HCT116 (cell line): Measurements from ENCODE around the gene SAMD10. TPM values are rescaled to one million over a fixed set of nuclear protein-coding genes. Genes with fewer than 3 reads are reported as not detected.

Experiments
- ATAC-seq: fragments of 200-7000 bp; cut with Tn5 transposase; 2 replicates; pipeline ENCODE4 v1.9.1; 2020; ENCODE audit warnings: mild to moderate bottlenecking, moderate library complexity
- BruUV-seq: library from RNA; stranded (reverse); fragments of 400-500 nt; replicated peaks from 2 replicates; lab custom pipeline; 2021; lab: Mats Ljungman, UMichigan
- CTCF ChIA-PET: fragments of 300-600 bp; sonication (Branson Sonifier 250); formaldehyde crosslinking; loops from one replicate; lab custom pipeline; 2021; ENCODE audit warnings: antibody characterized with exemption; lab: Charles Lee
- POLR2A ChIA-PET: fragments of 300-600, 350-600 bp; sonication (Branson Sonifier 250); formaldehyde crosslinking; loops from one replicate; lab custom pipeline; 2021; ENCODE audit warnings: antibody characterized with exemption; lab: Charles Lee
- RAD21 ChIA-PET, 2 experiments: fragments of 300-600 bp; sonication (Branson Sonifier 250); formaldehyde crosslinking; loops; one replicate each; lab custom pipeline; 2023; ENCODE audit warnings: low total read pairs in 2 of 2; ENCODE audit not compliant: uncharacterized antibody in 2 of 2, unreplicated experiment in 2 of 2, low non-redundant PET in 1 of 2; lab: Charles Lee
- DNase-seq: peaks from one replicate; pipeline ENCODE4 v3.0.0-alpha.2; 2010; ENCODE audit warnings: low read depth, low spot score
- H2AFZ ChIP-seq: fragments of 200-600 bp; shearing (Covaris generic), sonication (generic); 2 replicates; pipeline ENCODE4 v1.6.1; 2017; ENCODE audit warnings: low read depth, mixed run types, mixed read lengths, antibody characterized with exemption, low read length; ENCODE audit not compliant: poor library complexity, severe bottlenecking
- H3K27ac ChIP-seq: 2 replicates; pipeline ENCODE4 v1.5.1; 2012; ENCODE audit warnings: low read depth, low read length
- H3K27me3 ChIP-seq: fragments of 200-600 bp; sonication (generic); 2 replicates; pipeline ENCODE4 v1.6.1; 2016; ENCODE audit warnings: mixed run types, low read length, mixed read lengths; ENCODE audit not compliant: insufficient read depth
- H3K36me3 ChIP-seq, 2 experiments: fragments of 200-500 bp in 1 of 2; fragments of 200-600 bp in 1 of 2; sonication (Bioruptor generic) in 1 of 2; sonication (generic) in 1 of 2; 2 replicates each; pipeline versions ENCODE4 v1.5.1 to v1.6.1; 2014 to 2016; ENCODE audit warnings: low read length in 2 of 2, inconsistent platforms in 1 of 2, mixed read lengths in 1 of 2, mixed run types in 1 of 2; ENCODE audit not compliant: insufficient read depth in 2 of 2, control insufficient read depth in 1 of 2
- H3K4me1 ChIP-seq, 2 experiments: fragments of 200-600 bp in 1 of 2; sonication (generic) in 1 of 2; 2 replicates each; pipeline versions ENCODE4 v1.5.1 to v1.6.1; 2012 to 2017; ENCODE audit warnings: low read length in 2 of 2, inconsistent platforms in 1 of 2, mild to moderate bottlenecking in 1 of 2, mixed read lengths in 1 of 2, mixed run types in 1 of 2, moderate library complexity in 1 of 2; ENCODE audit not compliant: insufficient read depth in 2 of 2, control insufficient read depth in 1 of 2
- H3K4me2 ChIP-seq: fragments of 200-600 bp; sonication (generic); 2 replicates; pipeline ENCODE4 v1.6.1; 2017; ENCODE audit warnings: mixed run types, low read length, mixed read lengths
- H3K4me3 ChIP-seq, 2 experiments: fragments of 200-600 bp in 1 of 2; sonication (generic) in 1 of 2; replicated peaks in 1 of 2; 2 replicates each; pipeline ENCODE4 v1.5.1; 2011 to 2016; ENCODE audit warnings: low read length in 2 of 2, control low read depth in 1 of 2, low read depth in 1 of 2, mild to moderate bottlenecking in 1 of 2, mixed read lengths in 1 of 2, mixed run types in 1 of 2
- H3K79me2 ChIP-seq: fragments of 200-600 bp; sonication (generic); 2 replicates; pipeline ENCODE4 v1.6.1; 2017; ENCODE audit warnings: mild to moderate bottlenecking, mixed run types, low read length, moderate library complexity, mixed read lengths; ENCODE audit not compliant: insufficient read depth
- H3K9ac ChIP-seq: fragments of 200-600 bp; sonication (generic); 2 replicates; pipeline ENCODE4 v1.6.1; 2016; ENCODE audit warnings: low read length, mixed read lengths
- H3K9me2 ChIP-seq: fragments of 200-600 bp; sonication (generic), shearing (Covaris generic); 2 replicates; pipeline ENCODE4 v1.6.1; 2017; ENCODE audit warnings: mixed run types, mild to moderate bottlenecking, moderate library complexity; ENCODE audit not compliant: insufficient read depth
- H3K9me3 ChIP-seq, 2 experiments: fragments of 200-500 bp in 1 of 2; fragments of 200-600 bp in 1 of 2; sonication (Bioruptor generic) in 1 of 2; sonication (generic) in 1 of 2; 2 replicates each; pipeline ENCODE4 v1.6.1; 2014 to 2017; ENCODE audit warnings: low read length in 2 of 2, mixed read lengths in 2 of 2, inconsistent platforms in 1 of 2, low read depth in 1 of 2, mild to moderate bottlenecking in 1 of 2, mixed run types in 1 of 2, moderate library complexity in 1 of 2; ENCODE audit not compliant: control insufficient read depth in 1 of 2, insufficient read depth in 1 of 2
- H4K20me1 ChIP-seq: fragments of 200-600 bp; sonication (generic), shearing (Covaris generic); 2 replicates; pipeline ENCODE4 v1.6.1; 2017; ENCODE audit warnings: mixed run types, mild to moderate bottlenecking, moderate library complexity; ENCODE audit not compliant: insufficient read depth
- EGR1 ChIP-seq: IDR thresholded peaks from 2 replicates; pipeline ENCODE4 v1.6.1; 2012; ENCODE audit warnings: low read depth
- POLR2A ChIP-seq: IDR thresholded peaks from 2 replicates; pipeline ENCODE4 v1.7.0; 2011; ENCODE audit warnings: borderline replicate concordance; ENCODE audit not compliant: insufficient read depth, insufficient read length; ENCODE audit errors: extremely low read depth
- POLR2AphosphoS5 ChIP-seq: IDR thresholded peaks from 2 replicates; pipeline ENCODE4 v1.6.1; 2011; ENCODE audit warnings: mild to moderate bottlenecking, low read depth, low read length, moderate library complexity
- REST ChIP-seq: IDR thresholded peaks from 2 replicates; pipeline ENCODE4 v1.6.1; 2012; ENCODE audit warnings: low read depth
- intact Hi-C: fragments of 100-400 bp; cut with micrococcal nuclease; formaldehyde crosslinking; loops from 2 replicates; pipeline ENCODE4 v1.10.0; 2022
- total RNA-seq: library from RNA; stranded (reverse); gene quantifications from one replicate; pipeline ENCODE4 v1.2.1, GENCODE V29; 2021; ENCODE audit not compliant: unreplicated experiment
- TF ChIP-seq, protein P1 (sequence below): IDR thresholded peaks from 2 replicates; pipeline ENCODE4 v1.6.1; 2012

Gene SAMD10
- total RNA-seq, 1 experiment from 2014 or later = 4.2 TPM

- no peak overlapping the region for H3K4me2 ChIP-seq
- no peak for ATAC-seq
- H3K36me3 ChIP-seq = peaks cover 30 to 46% of the 10 kb centered on the region in 2 experiments
- no peaks in the 10 kb centered on the region for H3K9me2 ChIP-seq
- ChIA-PET CTCF (no interaction called here), RAD21 (no interaction called here), POLR2A (no interaction called here)
- H3K9ac ChIP-seq = no peak overlapping the region
- peaks cover 43% of the 10 kb centered on the region for H3K79me2 ChIP-seq
- no peak overlapping the region for H3K4me3 ChIP-seq
- H3K27ac ChIP-seq = no peak overlapping the region
- BruUV-seq = no TSS peak
- H3K4me1 ChIP-seq = no peaks in the 10 kb centered on the region
- TF ChIP-seq REST = no peak
- no peak for TF ChIP-seq POLR2A
- no peak for TF ChIP-seq EGR1
- TF ChIP-seq, protein P1, sequence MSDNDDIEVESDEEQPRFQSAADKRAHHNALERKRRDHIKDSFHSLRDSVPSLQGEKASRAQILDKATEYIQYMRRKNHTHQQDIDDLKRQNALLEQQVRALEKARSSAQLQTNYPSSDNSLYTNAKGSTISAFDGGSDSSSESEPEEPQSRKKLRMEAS = no peak
- TF ChIP-seq POLR2AphosphoS5 = no peak
- TF ChIP-seq, all 23 proteins: peak for 0
- Histone ChIP-seq H4K20me1 (no peaks in the 10 kb centered on the region), H3K9me3 (peaks cover 3 to 7% of the 10 kb centered on the region in 2 experiments; a peak in 2 of 4 replicates), H2AFZ (no peak overlapping the region), H3K27me3 (no peaks in the 10 kb centered on the region)
- intact Hi-C loops = no loop called here
- DNase-seq = no peak
Observed at GRCh38 chr20:64003960-64004725, 24.7 kb upstream of the SAMD10 start.
